GM12878 (cell line): Measurements from ENCODE around the gene PCDH7.

ENCODE experiments used
- BRCA1 ChIP-seq: IDR thresholded peaks from 2 replicates; pipeline ENCODE4 v1.6.1; 2011; ENCODE audit warnings: low read depth, low read length, improper control_type of control experiment
- EZH2 ChIP-seq: IDR thresholded peaks from 2 replicates; pipeline ENCODE4 v1.6.1; 2012; ENCODE audit warnings: low read depth, mild to moderate bottlenecking, control low read depth, inconsistent platforms, low read length, borderline replicate concordance; ENCODE audit not compliant: control insufficient read depth
- HDGF ChIP-seq: fragments of 450-650 bp; IDR thresholded peaks from 2 replicates; pipeline ENCODE4 v1.6.1; 2016; ENCODE audit warnings: antibody characterized with exemption
- MAX ChIP-seq: IDR thresholded peaks from 2 replicates; pipeline ENCODE4 v1.6.1; 2012; ENCODE audit warnings: low read depth, low read length, improper control_type of control experiment
- NFYB ChIP-seq: IDR thresholded peaks from 2 replicates; pipeline ENCODE4 v1.6.1; 2011; ENCODE audit warnings: low read depth, mild to moderate bottlenecking, low read length, improper control_type of control experiment, moderate library complexity; ENCODE audit not compliant: insufficient read depth
- SUZ12 ChIP-seq: fragments of 200-600 bp; sonication (generic); IDR thresholded peaks from one replicate; pipeline ENCODE4 v1.6.1; 2018; ENCODE audit warnings: antibody characterized with exemption, mild to moderate bottlenecking; ENCODE audit not compliant: unreplicated experiment
- USF2 ChIP-seq: IDR thresholded peaks from 2 replicates; pipeline ENCODE4 v1.6.1; 2011; ENCODE audit warnings: low read depth, low read length, improper control_type of control experiment, borderline replicate concordance
- TF ChIP-seq, protein P1 (sequence below), 3 experiments: IDR thresholded peaks in 2 of 3; conservative IDR thresholded peaks in 1 of 3; 2 replicates each; pipeline ENCODE4 v1.5.1; 2011; ENCODE audit warnings: low read depth in 3 of 3, low read length in 3 of 3, mild to moderate bottlenecking in 3 of 3, control low read depth in 2 of 3, moderate library complexity in 2 of 3, inconsistent platforms in 1 of 3, mixed read lengths in 1 of 3; ENCODE audit not compliant: control insufficient read depth in 2 of 3, insufficient read depth in 1 of 3; ENCODE audit errors: extremely low read depth in 1 of 3
- TF ChIP-seq, protein P2 (sequence below): fragments of 450-650 bp; IDR thresholded peaks from 2 replicates; pipeline ENCODE4 v1.6.1; 2014; ENCODE audit warnings: mild to moderate bottlenecking

DNA sequence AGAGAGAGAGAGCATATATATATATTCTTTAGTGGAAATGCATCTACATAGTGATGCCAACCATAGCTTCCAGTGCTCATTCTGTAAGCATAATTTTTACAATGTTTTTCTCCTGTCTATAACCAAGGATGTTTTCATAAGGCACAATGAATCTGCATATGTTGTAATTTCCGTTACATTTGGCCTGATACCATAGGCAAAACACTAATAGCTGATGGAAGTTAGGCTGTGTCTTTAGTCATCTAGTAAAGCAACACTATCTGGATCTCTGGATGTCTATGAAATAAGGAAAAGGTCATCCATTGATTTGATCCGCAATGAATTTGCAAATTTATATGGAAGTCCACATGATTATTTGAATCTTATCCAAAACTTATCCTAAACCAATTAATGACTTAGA lies 8.1 kb downstream of the PCDH7 start:
- TF ChIP-seq, protein P1, sequence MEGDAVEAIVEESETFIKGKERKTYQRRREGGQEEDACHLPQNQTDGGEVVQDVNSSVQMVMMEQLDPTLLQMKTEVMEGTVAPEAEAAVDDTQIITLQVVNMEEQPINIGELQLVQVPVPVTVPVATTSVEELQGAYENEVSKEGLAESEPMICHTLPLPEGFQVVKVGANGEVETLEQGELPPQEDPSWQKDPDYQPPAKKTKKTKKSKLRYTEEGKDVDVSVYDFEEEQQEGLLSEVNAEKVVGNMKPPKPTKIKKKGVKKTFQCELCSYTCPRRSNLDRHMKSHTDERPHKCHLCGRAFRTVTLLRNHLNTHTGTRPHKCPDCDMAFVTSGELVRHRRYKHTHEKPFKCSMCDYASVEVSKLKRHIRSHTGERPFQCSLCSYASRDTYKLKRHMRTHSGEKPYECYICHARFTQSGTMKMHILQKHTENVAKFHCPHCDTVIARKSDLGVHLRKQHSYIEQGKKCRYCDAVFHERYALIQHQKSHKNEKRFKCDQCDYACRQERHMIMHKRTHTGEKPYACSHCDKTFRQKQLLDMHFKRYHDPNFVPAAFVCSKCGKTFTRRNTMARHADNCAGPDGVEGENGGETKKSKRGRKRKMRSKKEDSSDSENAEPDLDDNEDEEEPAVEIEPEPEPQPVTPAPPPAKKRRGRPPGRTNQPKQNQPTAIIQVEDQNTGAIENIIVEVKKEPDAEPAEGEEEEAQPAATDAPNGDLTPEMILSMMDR (IDR thresholded peaks at IDR 0.05 in 2 of 3, conservative IDR thresholded peaks at IDR 0.05 in 1 of 3; ENCODE audit: control insufficient read depth in 2 of 3, extremely low read depth in 1 of 3, insufficient read depth in 1 of 3, low read depth in 3 of 3, low read length in 3 of 3), result no peak
- TF ChIP-seq NFYB (no peak), MAX (no peak), HDGF (no peak), USF2 (no peak), SUZ12 (no peak), EZH2 (no peak), BRCA1 (no peak)
- TF ChIP-seq, protein P2, sequence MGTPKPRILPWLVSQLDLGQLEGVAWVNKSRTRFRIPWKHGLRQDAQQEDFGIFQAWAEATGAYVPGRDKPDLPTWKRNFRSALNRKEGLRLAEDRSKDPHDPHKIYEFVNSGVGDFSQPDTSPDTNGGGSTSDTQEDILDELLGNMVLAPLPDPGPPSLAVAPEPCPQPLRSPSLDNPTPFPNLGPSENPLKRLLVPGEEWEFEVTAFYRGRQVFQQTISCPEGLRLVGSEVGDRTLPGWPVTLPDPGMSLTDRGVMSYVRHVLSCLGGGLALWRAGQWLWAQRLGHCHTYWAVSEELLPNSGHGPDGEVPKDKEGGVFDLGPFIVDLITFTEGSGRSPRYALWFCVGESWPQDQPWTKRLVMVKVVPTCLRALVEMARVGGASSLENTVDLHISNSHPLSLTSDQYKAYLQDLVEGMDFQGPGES, result no peak
